Gastrocnemius medialis (tissue), 4 donors: ENCODE data around the gene TSPAN2. TPM values are rescaled to one million over a fixed set of nuclear protein-coding genes. Genes with fewer than 3 reads are reported as not detected.

Experiments used
- ATAC-seq, 2 donors: fragments of 150-250 bp; one replicate each; pipeline ENCODE4 v1.9.1; 2016
- DNase-seq, 2 donors: peaks; one replicate each; pipeline ENCODE4 v3.0.0-alpha.2; 2019
- H3K27ac ChIP-seq, 4 donors: fragments of 200-600 bp; sonication (generic); 1 replicate in 1 of 4; 2 replicates in 3 of 4; pipeline ENCODE4 v1.5.1; 2016 to 2018; ENCODE audit warnings: mild to moderate bottlenecking in 2 of 4, moderate library complexity in 1 of 4
- H3K27me3 ChIP-seq, 3 donors: fragments of 200-600 bp; sonication (generic) in 2 of 3; 1 replicate in 1 of 3; 2 replicates in 2 of 3; pipeline versions ENCODE4 v1.5.1 to v1.6.0; 2016 to 2019; ENCODE audit warnings: mild to moderate bottlenecking in 1 of 3, moderate library complexity in 1 of 3
- H3K36me3 ChIP-seq, 2 donors: fragments of 200-600 bp; sonication (generic) in 1 of 2; one replicate each; pipeline ENCODE4 v1.5.1; 2017 to 2018
- H3K4me1 ChIP-seq, 2 donors: fragments of 200-600 bp; sonication (generic) in 1 of 2; one replicate each; pipeline ENCODE4 v1.5.1; 2016 to 2017; ENCODE audit warnings: mild to moderate bottlenecking in 2 of 2
- H3K4me3 ChIP-seq, 4 donors: fragments of 200-600 bp; sonication (generic) in 3 of 4; 1 replicate in 1 of 4; 2 replicates in 3 of 4; pipeline ENCODE4 v1.5.1; 2016 to 2019; ENCODE audit warnings: mild to moderate bottlenecking in 2 of 4
- H3K9me3 ChIP-seq, 3 donors: fragments of 200-600 bp; sonication (generic) in 2 of 3; 1 replicate in 1 of 3; 2 replicates in 2 of 3; pipeline ENCODE4 v1.5.1; 2016 to 2019
- POLR2A ChIP-seq, 2 donors: fragments of 450-650 bp; IDR thresholded peaks; one replicate each; pipeline ENCODE4 v1.6.1; 2017; ENCODE audit warnings: antibody characterized with exemption in 2 of 2, mild to moderate bottlenecking in 2 of 2, moderate library complexity in 2 of 2
- in situ Hi-C, 4 donors: fragments of 200-750 bp; cut with MboI; loops; one replicate each; pipeline versions ENCODE4 v1.15.0 to v1.8.0; 2017; ENCODE audit warnings: low sequenced_read_pairs in 4 of 4
- intact Hi-C: fragments of 100-400 bp; cut with DNase I; formaldehyde crosslinking; loops from one replicate; pipeline ENCODE4 v1.15.1; 2023; ENCODE audit warnings: low total_unique reads
- total RNA-seq, 4 donors: library from RNA; depleted of rRNA; stranded (reverse); fragments of >200 nt; gene quantifications; one replicate each; pipeline versions ENCODE4 v1.1.0 to v1.2.3, GENCODE V29; 2016
- TF ChIP-seq, protein P1 (sequence below), 5 experiments: fragments of 450-650 bp in 3 of 5; fragments of 200-600 bp in 2 of 5; sonication (generic) in 2 of 5; IDR thresholded peaks in 4 of 5; conservative IDR thresholded peaks in 1 of 5; 1 replicate in 4 of 5; 2 replicates in 1 of 5; pipeline ENCODE4 v1.5.1; 2016 to 2019; ENCODE audit warnings: antibody characterized with exemption in 5 of 5, mild to moderate bottlenecking in 3 of 5, moderate library complexity in 3 of 5

The TSPAN2 gene
- total RNA-seq, 4 donors from 2014 or later, result 0.70 to 2.6 (median 2.0) TPM; not detected in 1

DNA sequence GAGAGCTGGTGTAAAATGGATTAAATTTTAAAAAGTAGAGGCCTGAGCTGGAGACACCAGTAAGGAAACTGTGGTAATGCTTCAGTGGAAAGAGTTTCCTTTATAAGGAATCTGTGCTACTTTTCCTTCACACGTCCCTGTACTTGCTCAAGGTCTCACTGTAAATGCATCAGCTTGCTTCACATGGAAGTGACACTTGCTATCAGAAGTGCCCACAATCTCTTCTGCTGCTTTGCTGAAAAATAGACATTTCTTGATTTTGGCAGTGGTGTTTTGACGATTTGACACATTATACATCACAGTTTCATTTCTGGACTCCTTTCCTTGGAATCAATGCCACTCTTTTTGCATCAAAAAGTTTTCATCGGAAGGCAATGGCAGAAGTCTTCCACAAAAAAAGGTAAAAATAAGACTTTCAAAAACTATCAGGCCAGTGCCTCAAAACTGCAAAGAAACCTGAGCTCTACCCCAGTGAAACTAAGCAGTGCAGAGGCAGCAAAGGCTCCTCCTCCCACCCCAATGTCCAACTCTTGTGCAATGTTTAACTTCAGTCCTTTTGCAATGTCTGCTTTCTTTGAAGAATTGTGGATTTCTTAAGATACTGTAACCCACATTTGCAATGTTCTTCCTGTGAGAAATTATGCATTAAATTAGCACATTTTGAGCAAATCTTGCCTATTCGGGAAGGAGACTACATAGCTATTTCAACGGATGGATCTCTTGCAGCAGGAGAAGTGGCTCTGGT lies 18.4 kb upstream of the TSPAN2 start:
- Histone ChIP-seq H3K4me1 (no peaks in the 10 kb centered on the region), H3K9me3 (no peaks in the 10 kb centered on the region), H3K27me3 (no peaks in the 10 kb centered on the region), H3K27ac (no peak overlapping the region), H3K4me3 (no peak overlapping the region), H3K36me3 (no peaks in the 10 kb centered on the region)
- in situ Hi-C loops (loop anchor here in 1 of 4 donors (5.0 kb wide), 1 partner anchor 130 kb away; no protein-coding TSS in a partner anchor), intact Hi-C loops (no loop called here)
- DNase-seq (no peak), ATAC-seq (no peak)
- TF ChIP-seq POLR2A (IDR thresholded peaks at IDR 0.05), result no peak
- TF ChIP-seq, protein P1, sequence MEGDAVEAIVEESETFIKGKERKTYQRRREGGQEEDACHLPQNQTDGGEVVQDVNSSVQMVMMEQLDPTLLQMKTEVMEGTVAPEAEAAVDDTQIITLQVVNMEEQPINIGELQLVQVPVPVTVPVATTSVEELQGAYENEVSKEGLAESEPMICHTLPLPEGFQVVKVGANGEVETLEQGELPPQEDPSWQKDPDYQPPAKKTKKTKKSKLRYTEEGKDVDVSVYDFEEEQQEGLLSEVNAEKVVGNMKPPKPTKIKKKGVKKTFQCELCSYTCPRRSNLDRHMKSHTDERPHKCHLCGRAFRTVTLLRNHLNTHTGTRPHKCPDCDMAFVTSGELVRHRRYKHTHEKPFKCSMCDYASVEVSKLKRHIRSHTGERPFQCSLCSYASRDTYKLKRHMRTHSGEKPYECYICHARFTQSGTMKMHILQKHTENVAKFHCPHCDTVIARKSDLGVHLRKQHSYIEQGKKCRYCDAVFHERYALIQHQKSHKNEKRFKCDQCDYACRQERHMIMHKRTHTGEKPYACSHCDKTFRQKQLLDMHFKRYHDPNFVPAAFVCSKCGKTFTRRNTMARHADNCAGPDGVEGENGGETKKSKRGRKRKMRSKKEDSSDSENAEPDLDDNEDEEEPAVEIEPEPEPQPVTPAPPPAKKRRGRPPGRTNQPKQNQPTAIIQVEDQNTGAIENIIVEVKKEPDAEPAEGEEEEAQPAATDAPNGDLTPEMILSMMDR (IDR thresholded peaks at IDR 0.05 in 4 of 5, conservative IDR thresholded peaks at IDR 0.05 in 1 of 5), result no peak

DNA sequence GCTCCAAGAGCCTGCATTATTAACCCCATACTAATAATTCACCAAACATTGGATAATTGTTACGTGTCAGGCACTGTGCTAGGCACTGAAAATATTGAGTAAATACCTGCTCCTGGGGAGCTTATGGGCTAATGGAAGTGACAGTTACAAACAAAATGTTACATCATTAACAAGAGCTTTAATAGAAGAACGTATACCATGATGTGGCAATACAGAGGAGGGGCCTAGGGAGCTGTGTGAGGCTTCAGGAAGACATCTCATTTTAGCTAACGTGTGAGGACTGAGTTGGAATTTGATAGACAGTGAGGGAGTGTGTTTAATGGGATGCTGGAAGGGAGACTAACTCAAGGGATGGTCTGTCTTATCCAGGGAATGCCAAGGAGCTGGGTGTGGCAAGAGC lies 16.5 kb upstream of the TSPAN2 start:
- no peak for TF ChIP-seq POLR2A (IDR thresholded peaks at IDR 0.05)
- TF ChIP-seq, protein P1 (IDR thresholded peaks at IDR 0.05 in 4 of 5, conservative IDR thresholded peaks at IDR 0.05 in 1 of 5), result no peak
- Histone ChIP-seq H3K27me3 (no peaks in the 10 kb centered on the region), H3K27ac (no peak overlapping the region), H3K4me3 (no peak overlapping the region), H3K4me1 (no peaks in the 10 kb centered on the region), H3K9me3 (no peaks in the 10 kb centered on the region), H3K36me3 (no peaks in the 10 kb centered on the region)
- DNase-seq, result no peak
- in situ Hi-C loops, result loop anchor here in 1 of 4 donors (5.0 kb wide), 1 partner anchor 129 kb away; no protein-coding TSS in a partner anchor
- no peak for ATAC-seq
- intact Hi-C loops, result no loop called here

DNA sequence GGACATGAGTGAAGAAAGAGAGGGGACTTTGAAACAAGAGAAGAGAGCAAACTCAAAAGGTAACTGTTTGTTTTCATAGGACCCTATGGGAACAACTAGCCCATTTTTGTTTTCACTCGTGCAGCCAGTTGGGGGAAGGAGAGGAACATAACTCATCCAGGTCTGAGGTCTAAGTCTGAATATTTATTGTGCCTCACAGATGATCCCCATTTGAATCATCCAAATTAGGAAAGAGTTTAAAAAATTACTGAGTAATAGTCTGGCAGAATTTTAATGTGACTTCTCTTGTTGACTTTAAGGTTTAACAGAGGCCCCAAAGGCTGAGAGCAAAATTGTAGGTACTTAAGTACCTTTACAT lies 10.4 kb upstream of the TSPAN2 start:
- no peak for ATAC-seq
- Histone ChIP-seq H3K36me3 (no peaks in the 10 kb centered on the region), H3K27ac (peak overlapping the region in 2 of 4 donors; percentile 38 to 46), H3K4me3 (peak overlapping the region; percentile 39 to 53 (median 42)), H3K27me3 (no peaks in the 10 kb centered on the region), H3K4me1 (peaks cover 0 to 4% of the 10 kb centered on the region in 2 donors), H3K9me3 (no peaks in the 10 kb centered on the region)
- TF ChIP-seq, protein P1 (IDR thresholded peaks at IDR 0.05 in 4 of 5, conservative IDR thresholded peaks at IDR 0.05 in 1 of 5), result no peak
- TF ChIP-seq POLR2A (IDR thresholded peaks at IDR 0.05), result no peak
- in situ Hi-C loops (no loop called here), intact Hi-C loops (no loop called here)
- DNase-seq, result no peak

DNA sequence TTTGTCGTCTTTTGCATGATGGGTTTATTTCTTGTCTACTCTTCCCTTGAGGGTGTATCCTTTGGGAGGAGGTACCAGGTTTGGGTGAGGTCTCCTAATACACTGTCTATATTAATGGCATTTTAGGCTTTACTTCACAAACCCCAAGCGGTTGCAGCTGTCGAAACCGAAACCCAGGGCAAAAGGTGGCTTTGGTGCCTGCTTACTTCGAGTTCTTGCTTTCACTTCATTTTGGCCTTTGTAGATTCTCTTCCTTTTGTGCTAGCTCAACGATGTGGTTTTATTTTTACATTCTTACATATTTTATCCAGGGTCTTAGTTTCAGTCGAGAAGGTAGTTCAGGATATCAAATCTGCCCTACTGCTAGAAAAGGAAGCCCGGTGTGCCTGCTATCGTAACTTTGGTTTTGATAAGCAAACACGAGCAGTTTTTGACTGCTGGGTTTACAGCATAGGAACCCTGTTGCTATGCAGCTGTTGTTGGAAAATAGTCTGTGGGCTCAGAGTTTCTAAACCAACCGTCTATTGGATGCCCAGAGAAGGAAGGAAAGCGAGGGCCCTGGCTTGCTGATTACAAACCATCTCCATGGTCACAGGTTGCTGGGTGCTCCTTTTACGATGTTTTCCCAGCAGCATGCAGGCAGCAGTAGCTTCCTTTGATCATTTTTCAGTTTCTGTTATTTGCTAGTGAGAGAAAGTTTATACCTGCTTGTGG lies 9.8 kb upstream of the TSPAN2 start:
- no peaks in the 10 kb centered on the region for H3K36me3 ChIP-seq
- peaks cover 0 to 4% of the 10 kb centered on the region in 2 donors for H3K4me1 ChIP-seq
- H3K4me3 ChIP-seq, result peak overlapping the region; percentile 39 to 53 (median 42)
- H3K27me3 ChIP-seq, result no peaks in the 10 kb centered on the region
- no peaks in the 10 kb centered on the region for H3K9me3 ChIP-seq
- DNase-seq (no peak), ATAC-seq (peak in 1 of 2 donors; percentile 39)
- in situ Hi-C loops, result no loop called here
- TF ChIP-seq POLR2A (IDR thresholded peaks at IDR 0.05), result no peak
- TF ChIP-seq, protein P1 (IDR thresholded peaks at IDR 0.05 in 4 of 5, conservative IDR thresholded peaks at IDR 0.05 in 1 of 5), result no peak
- intact Hi-C loops, result no loop called here
- peak overlapping the region in 3 of 4 donors; percentile 11 to 46 (median 38) for H3K27ac ChIP-seq
